SK-N-SH (cell line): ENCODE results near the gene POLA1. TPM values are rescaled to one million over a fixed set of nuclear protein-coding genes. Genes with fewer than 3 reads are reported as not detected.

Experiments
- CTCF ChIA-PET: fragments of 300-600, 350-600 bp; formaldehyde crosslinking; extraction: SDS; loops from one replicate; lab custom pipeline; 2021; lab: Yijun Ruan, JAX
- POLR2A ChIA-PET: fragments of 350-600 bp; sonication (Branson Sonifier 250); formaldehyde crosslinking; extraction: SDS; loops from one replicate; lab custom pipeline; 2020; ENCODE audit warnings: antibody characterized with exemption, inconsistent platforms; lab: Yijun Ruan, JAX
- DNase-seq: peaks from one replicate; pipeline ENCODE4 v3.0.0; 2012
- H2AFZ ChIP-seq: fragments of 200-600 bp; sonication (generic); 2 replicates; pipeline ENCODE4 v1.8.1; 2016; ENCODE audit warnings: antibody characterized with exemption, mild to moderate bottlenecking, low read depth
- H3F3A ChIP-seq: fragments of 200-600 bp; sonication (generic); replicated peaks from 2 replicates; pipeline ENCODE3; 2016; ENCODE audit warnings: antibody characterized with exemption, mild to moderate bottlenecking; ENCODE audit not compliant: insufficient read depth
- H3K27ac ChIP-seq, 2 experiments: fragments of 200-500 bp in 1 of 2; fragments of 200-600 bp in 1 of 2; sonication (Bioruptor generic) in 1 of 2; sonication (generic), shearing (Covaris generic) in 1 of 2; 2 replicates each; pipeline versions ENCODE4 v1.5.1 to v1.6.1; 2014 to 2016; ENCODE audit warnings: low read depth in 2 of 2, inconsistent platforms in 1 of 2, low read length in 1 of 2, mild to moderate bottlenecking in 1 of 2, mixed read lengths in 1 of 2
- H3K27me3 ChIP-seq: fragments of 200-600 bp; sonication (generic), shearing (Covaris generic); 2 replicates; pipeline ENCODE4 v1.6.1; 2016; ENCODE audit warnings: mixed run types; ENCODE audit not compliant: insufficient read depth
- H3K36me3 ChIP-seq, 2 experiments: fragments of 200-500 bp in 1 of 2; fragments of 200-600 bp in 1 of 2; sonication (Bioruptor generic) in 1 of 2; sonication (generic) in 1 of 2; replicated peaks in 1 of 2; 2 replicates each; pipeline versions ENCODE3 to v1.5.1; 2014 to 2016; ENCODE audit warnings: low read length in 1 of 2, mild to moderate bottlenecking in 1 of 2; ENCODE audit not compliant: insufficient read depth in 2 of 2, control insufficient read depth in 1 of 2
- H3K4me1 ChIP-seq, 2 experiments: fragments of 200-500 bp in 1 of 2; fragments of 200-600 bp in 1 of 2; sonication (Bioruptor generic) in 1 of 2; sonication (generic), shearing (Covaris generic) in 1 of 2; 2 replicates each; pipeline versions ENCODE4 v1.5.1 to v1.6.1; 2014 to 2016; ENCODE audit warnings: low read depth in 1 of 2, low read length in 1 of 2, mixed run types in 1 of 2; ENCODE audit not compliant: insufficient read depth in 2 of 2, control insufficient read depth in 1 of 2
- H3K4me2 ChIP-seq: fragments of 200-600 bp; sonication (generic), shearing (Covaris generic); 2 replicates; pipeline ENCODE4 v1.6.1; 2017; ENCODE audit warnings: mixed run types
- H3K4me3 ChIP-seq, 2 experiments: fragments of 200-500 bp in 1 of 2; fragments of 200-600 bp in 1 of 2; sonication (Bioruptor generic) in 1 of 2; sonication (generic), shearing (Covaris generic) in 1 of 2; 2 replicates each; pipeline versions ENCODE4 v1.5.1 to v1.8.1; 2014 to 2016; ENCODE audit warnings: low read depth in 2 of 2, inconsistent platforms in 1 of 2, low read length in 1 of 2, mild to moderate bottlenecking in 1 of 2, mixed read lengths in 1 of 2, moderate library complexity in 1 of 2
- H3K79me2 ChIP-seq: fragments of 200-600 bp; sonication (generic); 2 replicates; pipeline ENCODE4 v1.8.1; 2017; ENCODE audit warnings: mild to moderate bottlenecking; ENCODE audit not compliant: insufficient read depth
- H3K9ac ChIP-seq: fragments of 200-600 bp; sonication (generic); 2 replicates; pipeline ENCODE4 v1.6.1; 2017; ENCODE audit warnings: mixed run types
- H3K9me2 ChIP-seq: fragments of 200-600 bp; sonication (generic); 2 replicates; pipeline ENCODE4 v1.6.1; 2017; ENCODE audit warnings: mixed run types
- H3K9me3 ChIP-seq: fragments of 200-600 bp; sonication (generic); 2 replicates; pipeline ENCODE4 v1.6.1; 2017; ENCODE audit warnings: mixed run types, mild to moderate bottlenecking, moderate library complexity
- H4K20me1 ChIP-seq: fragments of 200-600 bp; sonication (generic); 2 replicates; pipeline ENCODE4 v1.6.1; 2017; ENCODE audit warnings: mild to moderate bottlenecking, mixed run types; ENCODE audit not compliant: insufficient read depth
- EP300 ChIP-seq, 2 experiments: IDR thresholded peaks; 2 replicates each; pipeline versions ENCODE4 v1.4.0 to v1.6.1; 2012; ENCODE audit warnings: borderline replicate concordance in 1 of 2, low read depth in 1 of 2, low read length in 1 of 2
- EZH2phosphoT487 ChIP-seq: fragments of 200-600 bp; sonication (generic); IDR thresholded peaks from 2 replicates; pipeline ENCODE4 v1.6.1; 2017; ENCODE audit warnings: low read depth, mixed run types, mild to moderate bottlenecking, antibody characterized with exemption, moderate library complexity, borderline replicate concordance
- FOSL2 ChIP-seq: IDR thresholded peaks from 2 replicates; pipeline ENCODE4 v1.4.0; 2012; ENCODE audit warnings: low read depth, mild to moderate bottlenecking, moderate library complexity, borderline replicate concordance
- FOXM1 ChIP-seq: IDR thresholded peaks from 2 replicates; pipeline ENCODE4 v1.4.0; 2012; ENCODE audit warnings: low read depth, mild to moderate bottlenecking
- GABPA ChIP-seq: IDR thresholded peaks from 2 replicates; pipeline ENCODE4 v1.4.0; 2012; ENCODE audit warnings: low read depth, mild to moderate bottlenecking
- JUND ChIP-seq: IDR thresholded peaks from 2 replicates; pipeline ENCODE4 v1.4.0; 2012
- MAX ChIP-seq: IDR thresholded peaks from 2 replicates; pipeline ENCODE4 v1.4.0; 2012; ENCODE audit warnings: low read depth
- MEF2A ChIP-seq: IDR thresholded peaks from 2 replicates; pipeline ENCODE4 v1.4.0; 2012; ENCODE audit warnings: low read depth, borderline replicate concordance
- POLR2AphosphoS5 ChIP-seq: IDR thresholded peaks from 2 replicates; pipeline ENCODE4 v1.6.1; 2012; ENCODE audit warnings: low read depth, low read length
- RCOR1 ChIP-seq: fragments of 150-350 bp; IDR thresholded peaks from 2 replicates; pipeline ENCODE4 v1.6.1; 2017; ENCODE audit warnings: antibody characterized with exemption, low read length
- SIN3A ChIP-seq: IDR thresholded peaks from 2 replicates; pipeline ENCODE4 v1.6.1; 2012; ENCODE audit warnings: low read depth, mild to moderate bottlenecking, low read length, moderate library complexity, borderline replicate concordance
- SMC3 ChIP-seq: IDR thresholded peaks from 2 replicates; pipeline ENCODE4 v1.6.1; 2012; ENCODE audit warnings: low read depth, low read length, improper control_type of control experiment
- TCF12 ChIP-seq: IDR thresholded peaks from 2 replicates; pipeline ENCODE4 v1.4.0; 2012
- TEAD4 ChIP-seq: IDR thresholded peaks from 2 replicates; pipeline ENCODE4 v1.4.0; 2012; ENCODE audit warnings: mild to moderate bottlenecking, borderline replicate concordance; ENCODE audit not compliant: insufficient read depth
- YY1 ChIP-seq: IDR thresholded peaks from 2 replicates; pipeline ENCODE4 v1.4.0; 2012; ENCODE audit warnings: low read depth, mild to moderate bottlenecking
- WGBS: methylation state at CpG from one replicate; pipeline ENCODE4 v1.1.6; 2017; ENCODE audit warnings: low lambda C conversion rate; 5-methylcytosine and 5-hydroxymethylcytosine counted together
- polyA plus RNA-seq, 3 experiments: library from polyadenylated mRNA; depleted of rRNA; stranded (reverse); fragments of >200 nt; gene quantifications; 2 replicates each; pipeline ENCODE4 v1.2.3, GENCODE V29; 2012
- TF ChIP-seq, protein P1 (sequence below): IDR thresholded peaks from 2 replicates; pipeline ENCODE4 v1.4.0; 2012; ENCODE audit warnings: low read depth, borderline replicate concordance
- TF ChIP-seq, protein P2 (sequence below): IDR thresholded peaks from 2 replicates; pipeline ENCODE4 v1.4.0; 2012; ENCODE audit warnings: low read depth, borderline replicate concordance
- TF ChIP-seq, protein P3 (sequence below): fragments of 200-600 bp; sonication (generic); IDR thresholded peaks from 2 replicates; pipeline ENCODE4 v1.6.1; 2017; ENCODE audit warnings: antibody characterized with exemption, mild to moderate bottlenecking, moderate library complexity
- TF ChIP-seq, protein P4 (sequence below): IDR thresholded peaks from 2 replicates; pipeline ENCODE4; 2012
- TF ChIP-seq, protein P5 (sequence below): fragments of 150-350 bp; IDR thresholded peaks from 2 replicates; pipeline ENCODE4 v1.6.1; 2017; ENCODE audit warnings: antibody characterized with exemption, low read length, low read depth, borderline replicate concordance

The POLA1 gene
- polyA plus RNA-seq, 1 of the 3 experiments (the other 2 are of a cell fraction) = 2.8 TPM

DNA sequence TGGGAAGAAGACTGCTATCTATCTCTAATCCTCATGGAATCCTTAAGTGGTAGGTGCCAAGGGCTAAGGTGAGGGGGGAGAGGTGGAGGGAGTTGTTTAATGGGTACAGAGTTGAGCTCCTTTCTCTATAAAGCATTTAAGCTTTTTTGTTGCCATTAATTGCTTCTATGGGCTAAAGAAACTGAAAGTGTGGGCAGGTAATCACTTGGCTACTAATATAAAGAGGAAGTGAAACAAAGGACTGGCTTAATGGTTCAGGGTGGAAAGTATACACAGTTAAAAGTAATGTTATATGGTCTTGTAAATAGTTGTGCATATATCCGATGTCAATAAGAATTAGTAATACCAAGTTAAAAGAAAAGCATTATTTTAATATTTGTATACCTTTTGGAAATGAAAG lies 83.9 kb downstream of the POLA1 start:
- H3K36me3 ChIP-seq = no peaks in the 10 kb centered on the region
- no peak overlapping the region for H3K9ac ChIP-seq
- no peak overlapping the region for H3K4me3 ChIP-seq
- no peaks in the 10 kb centered on the region for H3F3A ChIP-seq
- no peaks in the 10 kb centered on the region for H3K4me1 ChIP-seq
- DNase-seq = no peak
- ChIA-PET POLR2A (no interaction called here), CTCF (interaction anchor here (1.0 kb wide), 1 partner anchor 25 kb away, joined by 3 read pairs; no protein-coding TSS in a partner anchor)
- no peak overlapping the region for H2AFZ ChIP-seq
- no peaks in the 10 kb centered on the region for H3K9me3 ChIP-seq
- H4K20me1 ChIP-seq = no peaks in the 10 kb centered on the region
- no peaks in the 10 kb centered on the region for H3K9me2 ChIP-seq
- 50% methylated on average over 1 of the region's 1 CpG for WGBS
- TF ChIP-seq YY1 (no peak), MEF2A (no peak), EP300 (IDR thresholded peaks at IDR 0.05; ENCODE audit: borderline replicate concordance in 1 of 2, low read depth in 1 of 2, low read length in 1 of 2) (no peak), JUND (no peak), SIN3A (no peak), MAX (no peak), POLR2AphosphoS5 (no peak), SMC3 (no peak)
- TF ChIP-seq, protein P1, sequence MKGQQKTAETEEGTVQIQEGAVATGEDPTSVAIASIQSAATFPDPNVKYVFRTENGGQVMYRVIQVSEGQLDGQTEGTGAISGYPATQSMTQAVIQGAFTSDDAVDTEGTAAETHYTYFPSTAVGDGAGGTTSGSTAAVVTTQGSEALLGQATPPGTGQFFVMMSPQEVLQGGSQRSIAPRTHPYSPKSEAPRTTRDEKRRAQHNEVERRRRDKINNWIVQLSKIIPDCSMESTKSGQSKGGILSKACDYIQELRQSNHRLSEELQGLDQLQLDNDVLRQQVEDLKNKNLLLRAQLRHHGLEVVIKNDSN = no peak
- TF ChIP-seq, protein P2, sequence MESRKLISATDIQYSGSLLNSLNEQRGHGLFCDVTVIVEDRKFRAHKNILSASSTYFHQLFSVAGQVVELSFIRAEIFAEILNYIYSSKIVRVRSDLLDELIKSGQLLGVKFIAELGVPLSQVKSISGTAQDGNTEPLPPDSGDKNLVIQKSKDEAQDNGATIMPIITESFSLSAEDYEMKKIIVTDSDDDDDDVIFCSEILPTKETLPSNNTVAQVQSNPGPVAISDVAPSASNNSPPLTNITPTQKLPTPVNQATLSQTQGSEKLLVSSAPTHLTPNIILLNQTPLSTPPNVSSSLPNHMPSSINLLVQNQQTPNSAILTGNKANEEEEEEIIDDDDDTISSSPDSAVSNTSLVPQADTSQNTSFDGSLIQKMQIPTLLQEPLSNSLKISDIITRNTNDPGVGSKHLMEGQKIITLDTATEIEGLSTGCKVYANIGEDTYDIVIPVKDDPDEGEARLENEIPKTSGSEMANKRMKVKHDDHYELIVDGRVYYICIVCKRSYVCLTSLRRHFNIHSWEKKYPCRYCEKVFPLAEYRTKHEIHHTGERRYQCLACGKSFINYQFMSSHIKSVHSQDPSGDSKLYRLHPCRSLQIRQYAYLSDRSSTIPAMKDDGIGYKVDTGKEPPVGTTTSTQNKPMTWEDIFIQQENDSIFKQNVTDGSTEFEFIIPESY = no peak
- TF ChIP-seq, protein P3, sequence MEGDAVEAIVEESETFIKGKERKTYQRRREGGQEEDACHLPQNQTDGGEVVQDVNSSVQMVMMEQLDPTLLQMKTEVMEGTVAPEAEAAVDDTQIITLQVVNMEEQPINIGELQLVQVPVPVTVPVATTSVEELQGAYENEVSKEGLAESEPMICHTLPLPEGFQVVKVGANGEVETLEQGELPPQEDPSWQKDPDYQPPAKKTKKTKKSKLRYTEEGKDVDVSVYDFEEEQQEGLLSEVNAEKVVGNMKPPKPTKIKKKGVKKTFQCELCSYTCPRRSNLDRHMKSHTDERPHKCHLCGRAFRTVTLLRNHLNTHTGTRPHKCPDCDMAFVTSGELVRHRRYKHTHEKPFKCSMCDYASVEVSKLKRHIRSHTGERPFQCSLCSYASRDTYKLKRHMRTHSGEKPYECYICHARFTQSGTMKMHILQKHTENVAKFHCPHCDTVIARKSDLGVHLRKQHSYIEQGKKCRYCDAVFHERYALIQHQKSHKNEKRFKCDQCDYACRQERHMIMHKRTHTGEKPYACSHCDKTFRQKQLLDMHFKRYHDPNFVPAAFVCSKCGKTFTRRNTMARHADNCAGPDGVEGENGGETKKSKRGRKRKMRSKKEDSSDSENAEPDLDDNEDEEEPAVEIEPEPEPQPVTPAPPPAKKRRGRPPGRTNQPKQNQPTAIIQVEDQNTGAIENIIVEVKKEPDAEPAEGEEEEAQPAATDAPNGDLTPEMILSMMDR = no peak
- H3K27ac ChIP-seq = no peak overlapping the region
- no peaks in the 10 kb centered on the region for H3K27me3 ChIP-seq
- H3K79me2 ChIP-seq = no peaks in the 10 kb centered on the region
- H3K4me2 ChIP-seq = no peak overlapping the region

DNA sequence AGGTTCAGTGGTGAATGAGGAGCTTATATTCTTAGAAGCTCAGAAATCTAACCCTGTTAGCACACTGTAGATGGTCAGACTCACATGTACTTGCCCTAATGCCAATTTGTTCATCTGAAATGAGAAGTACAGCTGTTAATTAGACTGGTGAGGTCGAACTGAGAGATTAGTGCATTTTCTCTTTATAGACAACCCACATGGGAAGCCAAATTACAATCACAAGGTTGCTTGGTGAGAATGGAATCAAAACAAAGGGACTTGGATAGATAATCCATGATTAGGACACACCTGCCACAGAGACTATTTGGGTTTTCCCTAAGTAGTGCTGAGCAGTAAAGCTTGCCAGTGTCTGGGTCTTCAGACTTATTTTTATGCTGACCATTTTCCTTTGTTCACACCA lies 88.3 kb downstream of the POLA1 start:
- no peaks in the 10 kb centered on the region for H4K20me1 ChIP-seq
- DNase-seq = no peak
- no peaks in the 10 kb centered on the region for H3K4me1 ChIP-seq
- no peaks in the 10 kb centered on the region for H3K36me3 ChIP-seq
- POLR2A ChIA-PET = no interaction called here
- H3K9me2 ChIP-seq = no peaks in the 10 kb centered on the region
- no peaks in the 10 kb centered on the region for H3K79me2 ChIP-seq
- no peaks in the 10 kb centered on the region for H3K27me3 ChIP-seq
- no peak overlapping the region for H3K27ac ChIP-seq
- H3K9ac ChIP-seq = no peak overlapping the region
- H3K4me2 ChIP-seq = no peak overlapping the region
- H2AFZ ChIP-seq = no peak overlapping the region
- WGBS = 69% methylated on average over 1 of the region's 1 CpG
- H3F3A ChIP-seq = no peaks in the 10 kb centered on the region
- H3K9me3 ChIP-seq = no peaks in the 10 kb centered on the region
- CTCF ChIA-PET = no interaction called here
- H3K4me3 ChIP-seq = no peak overlapping the region
- no peak for TF ChIP-seq EZH2phosphoT487
- TF ChIP-seq, protein P4, sequence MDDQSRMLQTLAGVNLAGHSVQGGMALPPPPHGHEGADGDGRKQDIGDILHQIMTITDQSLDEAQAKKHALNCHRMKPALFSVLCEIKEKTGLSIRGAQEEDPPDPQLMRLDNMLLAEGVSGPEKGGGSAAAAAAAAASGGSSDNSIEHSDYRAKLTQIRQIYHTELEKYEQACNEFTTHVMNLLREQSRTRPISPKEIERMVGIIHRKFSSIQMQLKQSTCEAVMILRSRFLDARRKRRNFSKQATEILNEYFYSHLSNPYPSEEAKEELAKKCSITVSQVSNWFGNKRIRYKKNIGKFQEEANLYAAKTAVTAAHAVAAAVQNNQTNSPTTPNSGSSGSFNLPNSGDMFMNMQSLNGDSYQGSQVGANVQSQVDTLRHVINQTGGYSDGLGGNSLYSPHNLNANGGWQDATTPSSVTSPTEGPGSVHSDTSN = no peak
- TF ChIP-seq TEAD4 = no peak
- TF ChIP-seq TCF12 = no peak
- no peak for TF ChIP-seq RCOR1
- no peak for TF ChIP-seq FOSL2
- no peak for TF ChIP-seq GABPA
- TF ChIP-seq, protein P2 = no peak
- no peak for TF ChIP-seq POLR2AphosphoS5
- TF ChIP-seq, protein P5, sequence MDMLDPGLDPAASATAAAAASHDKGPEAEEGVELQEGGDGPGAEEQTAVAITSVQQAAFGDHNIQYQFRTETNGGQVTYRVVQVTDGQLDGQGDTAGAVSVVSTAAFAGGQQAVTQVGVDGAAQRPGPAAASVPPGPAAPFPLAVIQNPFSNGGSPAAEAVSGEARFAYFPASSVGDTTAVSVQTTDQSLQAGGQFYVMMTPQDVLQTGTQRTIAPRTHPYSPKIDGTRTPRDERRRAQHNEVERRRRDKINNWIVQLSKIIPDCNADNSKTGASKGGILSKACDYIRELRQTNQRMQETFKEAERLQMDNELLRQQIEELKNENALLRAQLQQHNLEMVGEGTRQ = no peak
- TF ChIP-seq FOXM1 = no peak
